Ectodermal cell (in vitro differentiated cells): Measurements from ENCODE around the gene WDR26.

Experiments
- H3K27ac ChIP-seq: 2 replicates; pipeline ENCODE4 v1.7.0; 2013; ENCODE audit warnings: mild to moderate bottlenecking, low read depth, low read length; ENCODE audit not compliant: insufficient read depth, poor library complexity, severe bottlenecking
- H3K27me3 ChIP-seq: 2 replicates; pipeline ENCODE4 v1.7.0; 2013; ENCODE audit warnings: mild to moderate bottlenecking, low read length; ENCODE audit not compliant: insufficient read depth, control insufficient read depth, poor library complexity, severe bottlenecking
- H3K36me3 ChIP-seq: one replicate; pipeline ENCODE4 v1.7.0; 2013; ENCODE audit warnings: low read length; ENCODE audit not compliant: control insufficient read depth, insufficient read depth
- H3K4me1 ChIP-seq: one replicate; pipeline ENCODE4 v1.7.0; 2013; ENCODE audit warnings: low read length; ENCODE audit not compliant: control insufficient read depth, insufficient read depth
- H3K4me3 ChIP-seq: 2 replicates; pipeline ENCODE4 v1.7.0; 2013; ENCODE audit warnings: low read depth, low read length, control low read depth; ENCODE audit not compliant: insufficient read depth
- H3K9me3 ChIP-seq: 2 replicates; pipeline ENCODE4 v1.7.0; 2013; ENCODE audit warnings: mild to moderate bottlenecking, low read length, moderate library complexity; ENCODE audit not compliant: control insufficient read depth
- WGBS, 2 experiments: methylation state at CpG; one replicate each; pipeline ENCODE4 v1.1.7; 2013; ENCODE audit warnings: missing lambda C conversion rate in 2 of 2; 5-methylcytosine and 5-hydroxymethylcytosine counted together

Gene WDR26

GRCh38 chr1:224404916-224405603, 29.5 kb downstream of the WDR26 start:
- Histone ChIP-seq H3K4me3 (no peak overlapping the region), H3K27ac (no peak overlapping the region), H3K27me3 (no peaks in the 10 kb centered on the region), H3K4me1 (no peaks in the 10 kb centered on the region), H3K36me3 (peaks cover 43% of the 10 kb centered on the region), H3K9me3 (no peaks in the 10 kb centered on the region)
- 89 to 92% methylated on average over 2 of the region's 3 CpGs for WGBS, 2 experiments

- H3K36me3 ChIP-seq: peaks cover 47% of the 10 kb centered on the region
- WGBS, 2 experiments: 100% methylated on average over 1 of the region's 1 CpG
Measured at GRCh38 chr1:224402472-224403036, 32.0 kb downstream of the WDR26 start.

GRCh38 chr1:224399887-224400286, 34.7 kb downstream of the WDR26 start:
- H3K27ac ChIP-seq: no peak overlapping the region
- no peaks in the 10 kb centered on the region for H3K9me3 ChIP-seq
- no peaks in the 10 kb centered on the region for H3K27me3 ChIP-seq
- 67 to 100% methylated on average over 1 of the region's 1 CpG for WGBS, 2 experiments
- H3K4me1 ChIP-seq: no peaks in the 10 kb centered on the region
- H3K4me3 ChIP-seq: no peak overlapping the region
- H3K36me3 ChIP-seq: peaks cover 52% of the 10 kb centered on the region

More at GRCh38 chr1:224402472-224403036, 32.0 kb downstream of the WDR26 start:
- Histone ChIP-seq H3K4me3 (no peak overlapping the region), H3K4me1 (no peaks in the 10 kb centered on the region), H3K27ac (no peak overlapping the region), H3K27me3 (no peaks in the 10 kb centered on the region), H3K9me3 (no peaks in the 10 kb centered on the region)

- H3K27ac ChIP-seq: no peak overlapping the region
- peaks cover 70% of the 10 kb centered on the region for H3K36me3 ChIP-seq
- no peaks in the 10 kb centered on the region for H3K27me3 ChIP-seq
- H3K4me1 ChIP-seq: no peaks in the 10 kb centered on the region
- no peaks in the 10 kb centered on the region for H3K9me3 ChIP-seq
- WGBS, 2 experiments: 100% methylated on average over 2 of the region's 3 CpGs; no CpG with 5 or more reads in 1 of the 2 experiments
- no peak overlapping the region for H3K4me3 ChIP-seq
Measured at GRCh38 chr1:224393294-224393693, 41.3 kb downstream of the WDR26 start.

- Histone ChIP-seq H3K27ac (no peak overlapping the region), H3K9me3 (no peaks in the 10 kb centered on the region), H3K4me1 (no peaks in the 10 kb centered on the region), H3K4me3 (no peak overlapping the region), H3K27me3 (no peaks in the 10 kb centered on the region), H3K36me3 (peaks cover 65% of the 10 kb centered on the region)
- 97 to 98% methylated on average over 3 of the region's 4 CpGs for WGBS, 2 experiments
Measured at GRCh38 chr1:224392411-224393249, 42.0 kb downstream of the WDR26 start.

GRCh38 chr1:224390517-224390916, 44.1 kb downstream of the WDR26 start:
- 88 to 96% methylated on average over 5 of the region's 5 CpGs for WGBS, 2 experiments
- Histone ChIP-seq H3K27me3 (no peaks in the 10 kb centered on the region), H3K4me1 (no peaks in the 10 kb centered on the region), H3K36me3 (peaks cover 51% of the 10 kb centered on the region), H3K4me3 (no peak overlapping the region), H3K9me3 (no peaks in the 10 kb centered on the region), H3K27ac (no peak overlapping the region)

- Histone ChIP-seq H3K4me3 (no peak overlapping the region), H3K36me3 (peaks cover 36% of the 10 kb centered on the region), H3K27me3 (no peaks in the 10 kb centered on the region), H3K9me3 (no peaks in the 10 kb centered on the region), H3K4me1 (no peaks in the 10 kb centered on the region), H3K27ac (no peak overlapping the region)
- 97 to 100% methylated on average over 1 to 2 of the region's 2 CpGs for WGBS, 2 experiments
Measured at GRCh38 chr1:224387943-224388342, 46.7 kb downstream of the WDR26 start.

- no peaks in the 10 kb centered on the region for H3K9me3 ChIP-seq
- peaks cover 31% of the 10 kb centered on the region for H3K36me3 ChIP-seq
- H3K27ac ChIP-seq: no peak overlapping the region
- WGBS, 2 experiments: 75 to 80% methylated on average over 4 to 6 of the region's 6 CpGs
- H3K27me3 ChIP-seq: no peaks in the 10 kb centered on the region
- H3K4me3 ChIP-seq: no peak overlapping the region
- no peaks in the 10 kb centered on the region for H3K4me1 ChIP-seq
Measured at GRCh38 chr1:224387302-224387912, 47.2 kb downstream of the WDR26 start.

GRCh38 chr1:224383218-224383617, 51.4 kb downstream of the WDR26 start:
- Histone ChIP-seq H3K9me3 (no peaks in the 10 kb centered on the region), H3K4me3 (no peak overlapping the region), H3K4me1 (no peaks in the 10 kb centered on the region), H3K27ac (no peak overlapping the region), H3K36me3 (peaks cover 5% of the 10 kb centered on the region), H3K27me3 (no peaks in the 10 kb centered on the region)
- WGBS, 2 experiments: 91 to 95% methylated on average over 3 of the region's 3 CpGs
